Measurements from ENCODE around the gene TMEM179B.

GRCh38 chr11:62775646-62776045 is 11.6 kb upstream of the TMEM179B start:
- no peak for TF ChIP-seq CTCF (IDR thresholded peaks at IDR 0.05)
- TF ChIP-seq POLR2A (IDR thresholded peaks at IDR 0.05): no peak

Measured in lower leg skin (tissue), 3 donors.